ENCODE results near the gene KRT79.

Gene KRT79

DNA sequence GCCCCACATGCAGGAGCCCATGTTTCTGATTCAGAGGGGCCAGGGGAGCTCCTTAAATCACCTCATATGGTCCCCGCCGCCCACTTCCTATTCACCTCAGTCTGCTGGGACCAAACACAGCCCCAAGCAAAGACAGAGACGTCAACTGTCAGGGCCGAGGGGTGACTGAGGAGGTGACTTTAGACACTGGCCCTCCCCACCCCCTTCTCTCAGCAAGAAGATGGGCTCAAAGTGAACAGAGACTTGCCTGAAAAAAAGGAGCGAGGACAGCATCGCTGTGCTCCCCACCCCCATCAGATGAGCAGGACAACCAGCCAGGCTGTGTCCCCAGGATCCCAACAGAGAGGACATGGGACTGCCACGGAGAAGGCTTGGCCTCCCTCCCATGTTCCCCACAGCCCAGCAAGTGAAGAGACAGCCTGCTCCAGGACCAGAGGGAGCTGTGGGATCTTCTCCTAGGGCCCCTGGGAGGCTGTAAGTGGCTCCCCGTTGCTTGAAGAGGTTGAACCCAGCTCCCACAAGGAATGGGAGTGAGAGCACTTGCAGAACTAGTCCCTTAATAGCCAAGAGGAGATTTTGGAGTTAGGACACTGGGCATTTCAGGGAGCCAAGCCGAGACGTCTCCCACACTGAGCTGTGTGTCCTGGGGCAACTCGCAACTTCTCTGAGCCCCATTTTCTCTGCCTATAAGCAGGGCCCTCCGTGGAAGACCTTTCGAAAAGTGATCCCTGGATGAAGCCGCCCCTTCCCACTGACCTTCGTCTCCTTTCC lies 1.3 kb upstream of the KRT79 start:
- no peak for DNase-seq (ENCODE audit: low read depth)

DNA sequence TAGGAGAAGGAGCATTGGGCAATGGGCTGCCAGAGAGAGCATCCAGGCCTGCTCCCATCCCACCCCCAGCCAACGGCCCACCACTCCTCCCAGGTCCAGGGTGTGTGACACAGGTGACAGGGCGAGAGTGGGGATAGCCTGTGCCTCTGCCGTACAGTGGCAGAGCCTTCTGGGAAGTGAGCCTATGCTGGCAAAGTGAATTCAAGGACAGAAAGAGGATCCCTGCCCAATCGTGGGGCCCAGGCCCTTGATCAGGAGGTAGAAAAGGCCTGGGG lies 553 bp upstream of the KRT79 start:
- DNase-seq (ENCODE audit: low read depth), result no peak

GRCh38 chr12:52832985-52833905 lies 866 bp downstream of the KRT79 start:
- DNase-seq (ENCODE audit: low read depth), result no peak

GRCh38 chr12:52832451-52832850 lies 1.7 kb downstream of the KRT79 start:
- no peak for DNase-seq (ENCODE audit: low read depth)

GRCh38 chr12:52831251-52831650 lies 2.9 kb downstream of the KRT79 start:
- no peak for DNase-seq (ENCODE audit: low read depth)

DNA sequence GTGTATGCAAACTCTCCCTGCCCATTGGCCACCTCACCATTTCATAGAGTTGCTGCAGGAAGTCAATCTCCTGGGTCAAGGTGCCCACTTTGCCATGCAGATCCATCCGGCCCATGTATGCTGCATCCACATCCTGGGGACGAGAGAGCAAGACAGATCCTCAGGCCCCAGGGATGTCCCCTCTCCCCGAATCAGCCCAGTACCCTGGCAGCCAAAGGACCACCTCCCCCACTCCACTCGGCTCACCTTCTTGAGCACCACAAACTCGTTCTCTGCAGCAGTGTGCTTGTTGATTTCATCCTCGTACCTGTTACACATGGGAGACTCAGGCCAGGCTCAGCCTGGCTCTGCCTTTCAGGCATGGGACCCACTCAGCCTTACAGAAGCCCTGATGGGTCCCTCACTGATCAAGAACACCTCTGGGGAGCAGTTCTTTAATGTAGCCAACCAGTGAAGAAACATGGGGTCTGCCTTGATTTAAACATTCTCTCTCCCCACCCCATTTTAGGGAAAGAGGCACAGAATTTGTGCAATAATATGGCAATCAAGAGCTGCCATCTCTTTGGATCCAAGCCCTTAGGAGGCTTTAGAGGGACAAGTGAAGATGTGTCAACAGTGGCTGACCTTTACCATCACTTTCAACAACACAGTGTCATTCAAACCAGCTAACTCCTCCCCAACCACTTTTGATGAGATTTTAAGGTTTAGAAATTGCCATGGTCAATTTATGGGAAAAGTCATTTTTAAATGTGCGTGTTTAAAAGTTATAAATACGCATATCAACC lies 3.9 kb downstream of the KRT79 start:
- DNase-seq (ENCODE audit: low read depth), result no peak

GRCh38 chr12:52828591-52829021 lies 5.5 kb downstream of the KRT79 start:
- DNase-seq (ENCODE audit: low read depth), result no peak

GRCh38 chr12:52828156-52828555 lies 6.0 kb downstream of the KRT79 start:
- DNase-seq (ENCODE audit: low read depth), result no peak

- DNase-seq (ENCODE audit: low read depth), result no peak
Measured at GRCh38 chr12:52827499-52828090, 6.5 kb downstream of the KRT79 start.

DNA sequence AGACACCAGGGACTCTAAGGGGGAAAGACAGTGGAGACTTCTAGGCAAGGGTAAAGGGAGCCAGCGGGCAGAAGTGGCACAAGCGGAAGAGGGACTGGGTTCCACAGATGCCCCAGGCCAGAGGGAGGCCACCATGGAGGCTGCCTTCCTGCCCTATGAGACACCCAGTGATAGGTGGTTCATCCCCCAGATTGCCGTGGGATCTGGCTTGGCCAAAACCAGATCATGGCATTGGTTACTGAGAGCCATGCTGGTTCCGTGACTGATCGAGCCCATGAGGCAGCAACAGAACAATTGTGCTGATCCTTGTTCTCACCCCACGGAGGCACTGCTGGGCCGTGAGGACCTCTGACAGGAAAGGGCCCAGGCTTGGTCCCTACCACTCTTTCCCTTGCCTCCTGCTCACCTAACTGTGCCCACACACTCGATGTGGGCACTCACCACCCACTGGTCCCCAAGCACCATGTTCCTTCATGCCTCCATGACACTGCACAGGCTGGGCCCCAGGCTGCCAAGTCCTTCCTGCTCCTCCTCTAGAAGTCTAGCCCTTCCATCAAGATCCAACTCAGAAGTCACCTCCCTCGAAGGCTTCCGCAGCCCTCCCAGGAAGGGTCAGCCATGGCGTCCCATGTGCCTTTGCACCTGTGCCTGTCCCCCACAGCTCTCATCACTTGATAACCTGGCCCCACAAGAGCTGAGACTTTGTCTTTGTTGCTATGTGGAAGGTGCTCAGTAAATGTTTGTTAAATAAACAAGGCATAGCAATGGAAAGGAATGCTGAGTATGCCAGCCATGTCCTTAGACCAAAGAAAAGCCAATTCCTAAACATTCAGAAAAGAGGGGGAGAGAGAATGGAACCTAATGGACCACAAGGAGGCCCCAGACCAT lies 7.3 kb downstream of the KRT79 start:
- no peak for DNase-seq (ENCODE audit: low read depth)

DNA sequence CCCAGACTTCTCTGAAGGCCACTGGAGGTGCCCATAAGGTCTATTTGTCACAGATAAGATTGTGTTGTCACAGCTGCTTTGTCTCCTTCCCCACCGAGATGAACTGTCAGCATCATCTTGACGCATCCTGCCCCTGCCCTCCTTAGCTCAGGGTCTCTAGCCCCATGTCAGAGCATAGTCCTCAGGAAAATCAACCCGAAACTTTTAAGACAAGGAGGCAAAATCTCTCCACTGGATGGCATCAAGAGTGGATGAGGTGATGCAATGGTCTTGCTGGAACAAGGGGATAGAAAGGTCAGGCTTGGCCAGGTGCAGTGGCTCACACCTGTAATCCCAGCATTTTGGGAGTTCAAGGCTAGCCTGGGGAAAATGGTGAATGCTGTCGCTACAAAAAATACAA lies 8.2 kb downstream of the KRT79 start:
- no peak for DNase-seq (ENCODE audit: low read depth)

DNA sequence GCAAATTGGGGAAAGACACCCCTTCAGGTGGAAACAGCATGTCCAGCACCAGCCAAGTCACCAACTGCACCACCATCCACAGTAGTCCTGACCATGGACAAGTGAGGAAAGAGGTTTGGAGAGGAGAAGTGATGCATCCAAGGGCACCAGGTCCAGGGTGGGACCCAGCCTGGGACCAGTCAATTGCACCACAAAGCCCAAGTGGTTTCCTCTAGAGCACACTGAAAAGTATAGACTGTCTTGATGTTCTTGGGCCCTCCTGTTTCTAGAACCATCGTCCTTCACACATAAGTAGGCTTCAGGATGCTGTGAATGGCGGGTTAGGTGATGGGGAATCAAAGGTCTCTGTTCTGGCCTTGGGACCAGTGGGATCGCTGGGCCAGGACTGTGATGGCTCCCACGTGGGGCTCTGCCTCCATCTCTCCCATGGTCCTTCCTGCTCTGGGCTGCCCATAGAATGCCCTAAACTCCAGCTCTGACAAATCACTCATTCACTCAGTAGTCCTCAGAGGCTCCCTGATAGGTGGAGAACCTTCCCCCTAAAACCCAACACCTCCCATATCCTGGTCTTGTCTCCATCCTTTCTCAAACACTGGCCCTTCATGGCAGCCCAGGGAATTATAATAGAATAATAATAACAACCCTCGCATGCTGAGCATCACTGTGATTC lies 9.2 kb downstream of the KRT79 start:
- DNase-seq (ENCODE audit: low read depth), result no peak

DNA sequence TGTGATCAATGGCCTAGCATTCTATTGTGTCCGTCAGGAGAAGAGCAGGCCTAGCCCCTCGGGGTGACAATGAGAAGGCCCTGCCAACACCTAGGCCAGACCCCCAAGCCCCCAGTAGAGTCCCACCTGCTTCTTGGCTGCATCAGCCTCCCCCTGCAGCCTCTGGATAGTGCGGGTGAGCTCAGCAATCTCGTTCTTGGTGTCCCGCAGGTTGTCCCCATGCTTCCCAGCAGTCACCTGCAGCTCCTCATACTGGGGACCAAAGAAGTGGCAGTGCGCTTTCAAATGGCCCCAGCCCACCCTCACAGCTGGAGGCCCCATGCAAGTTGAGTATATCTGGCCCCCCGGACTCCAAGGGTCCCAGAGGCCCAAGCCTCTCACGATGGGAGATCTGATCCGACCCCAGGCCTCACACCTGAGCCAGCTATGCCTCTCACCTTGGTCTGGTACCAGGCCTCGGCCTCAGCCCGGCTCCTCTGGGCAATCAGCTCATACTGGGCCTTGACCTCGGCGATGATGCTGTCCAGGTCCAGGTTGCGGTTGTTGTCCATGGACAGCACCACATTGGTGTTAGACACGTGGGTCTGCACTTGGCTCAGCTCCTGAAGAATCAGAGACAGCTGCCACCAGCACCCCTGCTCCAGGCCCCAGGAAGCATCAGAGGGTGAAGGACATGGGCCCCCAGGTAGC lies 10.2 kb downstream of the KRT79 start:
- DNase-seq (ENCODE audit: low read depth), result no peak

DNA sequence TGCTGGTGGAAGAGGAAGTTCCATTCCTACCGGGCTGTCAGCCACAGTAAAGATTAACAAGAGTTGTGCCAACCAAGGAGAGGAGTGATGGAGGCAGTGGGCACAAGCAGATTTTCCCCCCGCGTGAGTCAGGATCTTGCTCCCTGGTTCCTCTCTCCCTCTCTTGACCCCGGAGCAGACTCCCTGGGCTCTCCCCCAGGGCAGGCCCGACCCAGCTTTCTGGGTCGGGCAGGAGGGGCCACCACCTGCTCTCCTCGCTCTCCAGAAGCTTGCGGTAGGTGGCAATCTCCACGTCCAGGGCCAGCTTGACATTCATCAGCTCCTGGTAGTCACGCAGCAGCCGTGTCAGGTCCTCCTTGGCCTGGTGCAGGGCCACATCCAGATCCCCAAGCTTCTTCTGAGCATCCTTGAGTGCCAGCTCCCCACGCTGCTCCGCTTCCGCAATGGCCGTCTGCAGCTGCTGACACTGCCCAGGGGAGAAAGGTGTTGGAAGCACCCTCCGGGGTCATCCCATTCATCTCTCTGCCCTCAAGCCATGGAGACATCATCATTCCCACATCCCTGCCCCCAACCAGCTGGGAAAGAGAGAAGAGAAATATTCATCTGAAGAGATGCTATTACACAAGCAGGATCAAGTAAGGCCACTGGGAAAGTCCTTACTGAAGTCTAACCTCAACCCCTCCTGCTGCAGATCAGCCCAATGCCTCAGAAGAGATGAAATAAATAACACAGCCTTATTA lies 11.2 kb downstream of the KRT79 start:
- DNase-seq (ENCODE audit: low read depth), result no peak

DNA sequence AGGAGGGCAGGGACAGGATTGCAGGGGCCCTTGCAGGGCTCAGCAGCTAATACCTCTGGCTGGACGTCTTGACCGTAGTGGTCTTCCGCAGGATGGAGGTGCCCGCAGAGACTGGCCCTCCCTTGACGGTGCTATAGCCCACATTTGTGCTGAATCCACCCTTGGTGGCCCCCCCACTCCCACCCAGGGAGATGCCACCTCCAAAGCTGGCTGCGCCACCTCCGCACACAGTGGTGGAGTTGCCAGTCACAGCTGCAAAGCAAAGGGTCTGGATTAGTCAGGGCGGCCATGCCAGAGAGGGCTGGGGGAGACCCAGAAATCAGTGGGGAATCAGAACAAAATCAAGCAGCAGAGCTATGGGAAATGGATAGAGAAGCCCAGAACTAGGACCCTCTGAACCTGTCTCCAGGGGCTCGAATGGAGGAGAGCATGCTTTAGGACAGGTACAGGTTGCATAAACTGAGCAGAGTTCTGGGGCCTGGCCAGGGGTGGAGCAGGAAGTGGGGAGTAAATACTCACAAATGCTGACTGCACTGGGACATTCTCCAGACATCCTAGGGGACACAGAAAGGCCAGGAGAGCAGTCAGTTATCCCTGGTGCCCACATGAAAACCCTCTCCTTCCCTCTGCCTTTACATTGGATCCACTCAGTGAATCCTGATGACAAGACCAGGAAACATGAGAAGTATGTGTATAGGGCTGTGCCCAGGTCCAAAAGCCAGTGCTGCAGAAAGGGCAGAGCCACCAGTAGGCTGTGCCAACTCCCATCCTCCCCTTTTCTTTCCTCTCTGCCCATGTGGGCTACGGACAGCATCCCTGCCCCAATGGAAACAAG lies 12.1 kb downstream of the KRT79 start:
- DNase-seq (ENCODE audit: low read depth), result no peak

DNA sequence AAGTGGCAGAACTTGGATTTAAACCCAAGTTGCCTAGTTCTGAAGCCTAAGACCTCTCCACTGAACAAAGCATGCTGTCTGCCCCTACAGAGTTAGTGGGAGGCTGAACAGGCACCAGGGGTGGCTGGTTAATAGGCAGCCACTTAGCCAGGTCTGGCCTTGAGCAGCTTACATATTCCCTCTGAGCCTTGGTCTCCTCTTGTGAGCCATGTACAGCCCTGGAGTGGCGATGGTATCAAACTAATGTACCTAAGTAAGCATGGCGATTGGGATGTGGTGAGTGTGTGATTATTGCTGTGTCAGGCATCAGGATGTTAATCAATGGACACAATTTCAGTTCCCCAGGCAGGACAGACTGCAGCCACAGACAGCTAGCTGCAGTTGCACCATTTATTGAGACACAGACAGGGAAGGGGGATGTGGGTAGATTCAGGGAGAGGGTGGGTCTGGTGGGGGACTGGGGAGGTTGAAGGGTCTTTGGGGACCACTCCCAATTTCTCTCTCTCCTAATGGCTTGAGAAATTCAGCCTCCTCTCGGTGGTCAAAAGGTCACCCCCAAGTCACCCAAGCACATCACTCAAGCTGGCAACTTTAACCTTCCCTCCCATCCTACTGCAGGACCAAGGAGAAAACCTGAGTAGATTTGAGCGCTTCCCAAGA lies 12.9 kb downstream of the KRT79 start:
- no peak for DNase-seq (ENCODE audit: low read depth)

- no peak for DNase-seq (ENCODE audit: low read depth)
Measured at GRCh38 chr12:52820521-52820920, 13.6 kb downstream of the KRT79 start.

All from activated T-cell treated with anti-CD3 and anti-CD28 coated beads for 48 hours (primary cell).